Right atrium auricular region (tissue), 2 donors: ENCODE results near the gene KRT17. TPM values are rescaled to one million over a fixed set of nuclear protein-coding genes. Genes with fewer than 3 reads are reported as not detected.

Source experiments
- DNase-seq: peaks from one replicate; pipeline ENCODE4 v3.0.0-alpha.2; 2019; ENCODE audit warnings: low spot score
- H3K27ac ChIP-seq, 2 donors: fragments of 200-600 bp; sonication (generic); 1 replicate in 1 of 2; 2 replicates in 1 of 2; pipeline ENCODE4 v1.5.1; 2016 to 2019
- H3K27me3 ChIP-seq, 2 donors: fragments of 200-600 bp; sonication (generic); one replicate each; pipeline versions ENCODE4 v1.5.1 to v1.6.0; 2017 to 2019
- H3K36me3 ChIP-seq: fragments of 200-600 bp; sonication (generic); one replicate; pipeline ENCODE4 v1.5.1; 2016
- H3K4me1 ChIP-seq, 2 donors: fragments of 200-600 bp; sonication (generic); one replicate each; pipeline versions ENCODE4 v1.5.1 to v1.6.0; 2017 to 2019
- H3K4me3 ChIP-seq, 2 donors: fragments of 200-600 bp; sonication (generic); 1 replicate in 1 of 2; 2 replicates in 1 of 2; pipeline ENCODE4 v1.5.1; 2017 to 2019; ENCODE audit warnings: mild to moderate bottlenecking in 1 of 2, moderate library complexity in 1 of 2
- H3K9me3 ChIP-seq, 2 donors: fragments of 200-600 bp; sonication (generic); one replicate each; pipeline ENCODE4 v1.5.1; 2019
- total RNA-seq, 2 donors: library from RNA; depleted of rRNA; stranded (reverse); fragments of >200 nt; gene quantifications; one replicate each; pipeline ENCODE4 v1.1.0, GENCODE V29; 2016
- TF ChIP-seq, protein P1 (sequence below), 2 donors: fragments of 200-600 bp; sonication (generic); IDR thresholded peaks; one replicate each; pipeline ENCODE4 v1.5.1; 2019; ENCODE audit warnings: antibody characterized with exemption in 2 of 2

Gene KRT17
- total RNA-seq, 2 donors from 2014 or later: not detected

DNA sequence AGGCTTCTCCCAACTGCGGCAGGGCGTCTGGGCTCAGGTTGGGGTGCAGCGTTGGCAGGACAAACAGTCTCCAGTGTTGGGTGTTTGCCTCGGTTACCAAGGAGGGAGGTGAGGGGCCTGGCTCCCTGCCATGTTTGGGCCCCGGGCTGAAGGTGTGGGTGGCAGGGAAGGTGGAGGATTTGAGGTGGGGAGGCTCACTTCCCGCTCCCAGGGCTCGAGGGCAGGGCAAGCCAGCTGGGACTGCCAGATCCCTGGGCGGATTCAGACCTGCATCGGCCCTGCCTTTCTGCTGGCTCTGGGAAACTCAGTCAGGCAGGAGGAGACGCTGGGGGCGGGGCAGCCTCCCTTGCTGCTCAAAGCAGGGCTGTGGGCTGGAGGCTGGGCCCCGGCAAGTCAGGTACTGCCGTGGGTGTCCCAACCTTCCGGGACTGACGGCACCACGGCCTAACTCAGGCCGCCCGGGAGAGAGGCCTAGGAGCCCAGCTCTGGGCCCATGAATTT is 31.3 kb upstream of the KRT17 start:
- Histone ChIP-seq H3K4me3 (no peak overlapping the region), H3K9me3 (no peaks in the 10 kb centered on the region), H3K4me1 (no peaks in the 10 kb centered on the region), H3K36me3 (no peaks in the 10 kb centered on the region), H3K27me3 (no peaks in the 10 kb centered on the region), H3K27ac (no peak overlapping the region)
- no peak for DNase-seq
- TF ChIP-seq, protein P1, sequence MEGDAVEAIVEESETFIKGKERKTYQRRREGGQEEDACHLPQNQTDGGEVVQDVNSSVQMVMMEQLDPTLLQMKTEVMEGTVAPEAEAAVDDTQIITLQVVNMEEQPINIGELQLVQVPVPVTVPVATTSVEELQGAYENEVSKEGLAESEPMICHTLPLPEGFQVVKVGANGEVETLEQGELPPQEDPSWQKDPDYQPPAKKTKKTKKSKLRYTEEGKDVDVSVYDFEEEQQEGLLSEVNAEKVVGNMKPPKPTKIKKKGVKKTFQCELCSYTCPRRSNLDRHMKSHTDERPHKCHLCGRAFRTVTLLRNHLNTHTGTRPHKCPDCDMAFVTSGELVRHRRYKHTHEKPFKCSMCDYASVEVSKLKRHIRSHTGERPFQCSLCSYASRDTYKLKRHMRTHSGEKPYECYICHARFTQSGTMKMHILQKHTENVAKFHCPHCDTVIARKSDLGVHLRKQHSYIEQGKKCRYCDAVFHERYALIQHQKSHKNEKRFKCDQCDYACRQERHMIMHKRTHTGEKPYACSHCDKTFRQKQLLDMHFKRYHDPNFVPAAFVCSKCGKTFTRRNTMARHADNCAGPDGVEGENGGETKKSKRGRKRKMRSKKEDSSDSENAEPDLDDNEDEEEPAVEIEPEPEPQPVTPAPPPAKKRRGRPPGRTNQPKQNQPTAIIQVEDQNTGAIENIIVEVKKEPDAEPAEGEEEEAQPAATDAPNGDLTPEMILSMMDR (IDR thresholded peaks at IDR 0.05): no peak

- no peak overlapping the region for H3K4me3 ChIP-seq
- no peak overlapping the region for H3K27ac ChIP-seq
- H3K36me3 ChIP-seq: no peaks in the 10 kb centered on the region
- DNase-seq: no peak
- TF ChIP-seq, protein P1 (IDR thresholded peaks at IDR 0.05): no peak
- no peaks in the 10 kb centered on the region for H3K27me3 ChIP-seq
- H3K9me3 ChIP-seq: no peaks in the 10 kb centered on the region
- H3K4me1 ChIP-seq: no peaks in the 10 kb centered on the region
Observed at GRCh38 chr17:41654678-41655607, 30.6 kb upstream of the KRT17 start.

- TF ChIP-seq, protein P1 (IDR thresholded peaks at IDR 0.05): no peak
- Histone ChIP-seq H3K36me3 (no peaks in the 10 kb centered on the region), H3K27ac (no peak overlapping the region), H3K4me1 (no peaks in the 10 kb centered on the region), H3K27me3 (no peaks in the 10 kb centered on the region), H3K9me3 (no peaks in the 10 kb centered on the region), H3K4me3 (no peak overlapping the region)
- DNase-seq: no peak
Observed at GRCh38 chr17:41653892-41654677, 29.7 kb upstream of the KRT17 start.

- Histone ChIP-seq H3K4me1 (peaks cover 0 to 5% of the 10 kb centered on the region in 2 donors), H3K27ac (no peak overlapping the region), H3K4me3 (no peak overlapping the region), H3K36me3 (no peaks in the 10 kb centered on the region), H3K27me3 (no peaks in the 10 kb centered on the region), H3K9me3 (no peaks in the 10 kb centered on the region)
- no peak for DNase-seq
- TF ChIP-seq, protein P1 (IDR thresholded peaks at IDR 0.05): no peak
Observed at GRCh38 chr17:41653421-41653820, 29.0 kb upstream of the KRT17 start.

DNA sequence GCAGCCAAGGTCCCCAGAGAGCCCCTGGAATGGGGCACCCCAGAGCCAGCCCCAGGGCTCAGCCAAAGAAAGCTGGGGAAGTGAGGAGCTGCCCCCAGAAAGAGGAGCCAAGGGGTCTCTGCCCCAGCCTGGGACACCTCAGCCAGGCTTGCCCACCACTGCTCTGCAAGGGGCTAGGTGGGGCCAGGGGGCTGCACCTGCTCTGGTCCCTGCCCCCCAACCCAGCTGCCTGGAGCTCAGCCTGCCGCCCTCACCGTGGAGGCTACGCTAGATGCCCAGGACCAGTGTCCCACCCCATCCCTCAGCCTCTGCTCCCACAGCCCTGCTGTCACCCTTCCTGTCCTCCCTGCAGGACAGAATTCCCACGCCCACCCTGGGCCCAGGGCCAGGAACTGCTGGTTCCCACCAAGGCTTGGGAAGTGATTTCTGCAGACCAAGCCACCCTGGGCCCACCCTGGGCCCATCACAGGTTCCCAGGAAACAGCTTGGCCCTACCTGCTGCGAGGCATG is 28.1 kb upstream of the KRT17 start:
- H3K36me3 ChIP-seq: no peaks in the 10 kb centered on the region
- DNase-seq: no peak
- peaks cover 0 to 14% of the 10 kb centered on the region in 2 donors for H3K4me1 ChIP-seq
- no peaks in the 10 kb centered on the region for H3K9me3 ChIP-seq
- H3K4me3 ChIP-seq: no peak overlapping the region
- no peaks in the 10 kb centered on the region for H3K27me3 ChIP-seq
- TF ChIP-seq, protein P1 (IDR thresholded peaks at IDR 0.05): no peak
- H3K27ac ChIP-seq: no peak overlapping the region
